Measurements from ENCODE around the gene ANAPC10. TPM values are rescaled to one million over a fixed set of nuclear protein-coding genes. Genes with fewer than 3 reads are reported as not detected.
"Not testable (repeated sequence)": the region's sequence is repeated elsewhere in the genome, so short reads cannot be mapped to it uniquely, and the experiment has no call there.

Gene ANAPC10
- polyA plus RNA-seq, 1 of the 3 experiments (the other 2 are of a cell fraction), result 19.1 TPM

GRCh38 chr4:145136219-145136618 is 38.2 kb upstream of the ANAPC10 start:
- H3K27me3 ChIP-seq (ENCODE audit: insufficient read depth); H3F3A ChIP-seq (replicated peaks; ENCODE audit: insufficient read depth); H4K20me1 ChIP-seq (ENCODE audit: insufficient read depth); H3K4me1 ChIP-seq (ENCODE audit: control insufficient read depth in 1 of 2, insufficient read depth in 2 of 2, low read depth in 1 of 2, low read length in 1 of 2); H3K9me2 ChIP-seq; H3K4me2 ChIP-seq; POLR2A ChIA-PET; H3K27ac ChIP-seq (ENCODE audit: low read depth in 2 of 2, low read length in 1 of 2); H2AFZ ChIP-seq (ENCODE audit: low read depth); H3K9me3 ChIP-seq; H3K9ac ChIP-seq; H3K79me2 ChIP-seq (ENCODE audit: insufficient read depth); DNase-seq; CTCF ChIA-PET; H3K4me3 ChIP-seq (ENCODE audit: low read depth in 2 of 2, low read length in 1 of 2): not testable (repeated sequence)
- 85% methylated on average over 1 of the region's 1 CpG for WGBS (ENCODE audit: low lambda C conversion rate)
- peaks cover 45 to 60% of the 10 kb centered on the region in 2 experiments for H3K36me3 ChIP-seq (replicated peaks in 1 of 2; ENCODE audit: control insufficient read depth in 1 of 2, insufficient read depth in 2 of 2, low read length in 1 of 2)

- Histone ChIP-seq H3K9ac (no peak overlapping the region), H3K27me3 (ENCODE audit: insufficient read depth) (no peaks in the 10 kb centered on the region), H3K9me3 (no peaks in the 10 kb centered on the region), H3F3A (replicated peaks; ENCODE audit: insufficient read depth) (peaks cover 31% of the 10 kb centered on the region), H3K27ac (ENCODE audit: low read depth in 2 of 2, low read length in 1 of 2) (peak overlapping the region; percentile 1 to 73; a peak in 2 of 4 replicates), H3K4me2 (no peak overlapping the region), H4K20me1 (ENCODE audit: insufficient read depth) (no peaks in the 10 kb centered on the region), H3K9me2 (no peaks in the 10 kb centered on the region), H2AFZ (ENCODE audit: low read depth) (no peak overlapping the region), H3K4me3 (ENCODE audit: low read depth in 2 of 2, low read length in 1 of 2) (no peak overlapping the region), H3K79me2 (ENCODE audit: insufficient read depth) (no peaks in the 10 kb centered on the region; the same call in 1 of the 2 replicates), H3K4me1 (ENCODE audit: control insufficient read depth in 1 of 2, insufficient read depth in 2 of 2, low read depth in 1 of 2, low read length in 1 of 2) (peaks cover 0 to 10% of the 10 kb centered on the region in 2 experiments; a peak in 2 of 4 replicates), H3K36me3 (replicated peaks in 1 of 2; ENCODE audit: control insufficient read depth in 1 of 2, insufficient read depth in 2 of 2, low read length in 1 of 2) (peaks cover 34 to 53% of the 10 kb centered on the region in 2 experiments)
- ChIA-PET CTCF (interaction anchor here (1.2 kb wide), 1 partner anchor 34 kb away, joined by 3 read pairs; the partner anchor contains the start of genes ABCE1 and ANAPC10), POLR2A (interaction anchor here (0.7 kb wide), 1 partner anchor 8 kb away, joined by 3 read pairs; no protein-coding TSS in a partner anchor)
- peak; percentile 53 for TF ChIP-seq PBX3 (IDR thresholded peaks at IDR 0.05)
- TF ChIP-seq USF1 (IDR thresholded peaks at IDR 0.05; ENCODE audit: borderline replicate concordance, low read depth), result no peak
- TF ChIP-seq NFIC (IDR thresholded peaks at IDR 0.05; ENCODE audit: borderline replicate concordance), result peak; percentile 24; the same call in 1 of the 2 replicates
- DNase-seq, result no peak
- 85% methylated on average over 5 of the region's 5 CpGs for WGBS (ENCODE audit: low lambda C conversion rate)
These were observed 34.6 kb upstream of the ANAPC10 start for GRCh38 chr4:145132511-145133098.

- Histone ChIP-seq H3K27ac (ENCODE audit: low read depth in 2 of 2, low read length in 1 of 2) (peak overlapping the region in 1 of 2 experiments; percentile 73; a peak in 3 of 4 replicates), H3K4me3 (ENCODE audit: low read depth in 2 of 2, low read length in 1 of 2) (no peak overlapping the region), H3K4me2 (no peak overlapping the region), H4K20me1 (ENCODE audit: insufficient read depth) (no peaks in the 10 kb centered on the region), H3K4me1 (ENCODE audit: control insufficient read depth in 1 of 2, insufficient read depth in 2 of 2, low read depth in 1 of 2, low read length in 1 of 2) (peaks cover 0 to 10% of the 10 kb centered on the region in 2 experiments; a peak in 2 of 4 replicates), H3K9me2 (no peaks in the 10 kb centered on the region), H3F3A (replicated peaks; ENCODE audit: insufficient read depth) (peaks cover 31% of the 10 kb centered on the region), H3K9ac (no peak overlapping the region), H3K9me3 (no peaks in the 10 kb centered on the region), H3K27me3 (ENCODE audit: insufficient read depth) (no peaks in the 10 kb centered on the region), H3K36me3 (replicated peaks in 1 of 2; ENCODE audit: control insufficient read depth in 1 of 2, insufficient read depth in 2 of 2, low read length in 1 of 2) (peaks cover 36 to 57% of the 10 kb centered on the region in 2 experiments), H2AFZ (ENCODE audit: low read depth) (no peak overlapping the region), H3K79me2 (ENCODE audit: insufficient read depth) (no peaks in the 10 kb centered on the region; the same call in 1 of the 2 replicates)
- ChIA-PET POLR2A (no interaction called here), CTCF (no interaction called here)
- no peak for TF ChIP-seq REST (IDR thresholded peaks at IDR 0.05; ENCODE audit: low read depth, low read length)
- TF ChIP-seq SMC3 (IDR thresholded peaks at IDR 0.05; ENCODE audit: low read depth, low read length), result no peak
- no peak for TF ChIP-seq NRF1 (IDR thresholded peaks at IDR 0.05; ENCODE audit: low read depth, low read length)
- no peak for TF ChIP-seq TEAD4 (IDR thresholded peaks at IDR 0.05; ENCODE audit: borderline replicate concordance, insufficient read depth)
- no peak for DNase-seq
- WGBS (ENCODE audit: low lambda C conversion rate), result 97% methylated on average over 12 of the region's 12 CpGs
These were observed 33.9 kb upstream of the ANAPC10 start for GRCh38 chr4:145131848-145132247.

Measured in SK-N-SH (cell line).